Measurements from ENCODE around the gene PCBD1. TPM values are rescaled to one million over a fixed set of nuclear protein-coding genes. Genes with fewer than 3 reads are reported as not detected.

Gene PCBD1
- total and polyA plus RNA-seq, 8 donors, result 72.6 to 112 (median 79.2) TPM

DNA sequence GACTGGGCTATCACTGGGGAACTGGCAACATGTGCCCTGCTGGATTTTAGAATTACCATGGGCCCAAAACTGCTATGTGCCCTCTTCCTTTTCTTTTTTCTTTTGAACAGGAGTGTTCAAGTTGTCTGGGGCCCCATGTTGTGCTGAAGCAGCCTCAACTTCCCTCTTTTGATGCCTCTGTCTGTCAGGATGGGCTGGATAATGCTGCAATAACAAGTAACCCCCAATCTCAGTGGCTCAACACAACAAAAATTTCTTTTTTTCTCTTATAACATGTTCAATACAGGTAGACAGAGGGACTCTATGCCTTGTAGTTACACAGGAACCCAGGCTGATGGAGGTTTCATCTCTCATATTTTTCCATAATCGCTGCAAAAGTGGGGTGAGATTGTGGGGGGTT is 8.2 kb upstream of the PCBD1 start:
- intact Hi-C loops (cut with DNase I), result no loop called here
- TF ChIP-seq, protein P1, sequence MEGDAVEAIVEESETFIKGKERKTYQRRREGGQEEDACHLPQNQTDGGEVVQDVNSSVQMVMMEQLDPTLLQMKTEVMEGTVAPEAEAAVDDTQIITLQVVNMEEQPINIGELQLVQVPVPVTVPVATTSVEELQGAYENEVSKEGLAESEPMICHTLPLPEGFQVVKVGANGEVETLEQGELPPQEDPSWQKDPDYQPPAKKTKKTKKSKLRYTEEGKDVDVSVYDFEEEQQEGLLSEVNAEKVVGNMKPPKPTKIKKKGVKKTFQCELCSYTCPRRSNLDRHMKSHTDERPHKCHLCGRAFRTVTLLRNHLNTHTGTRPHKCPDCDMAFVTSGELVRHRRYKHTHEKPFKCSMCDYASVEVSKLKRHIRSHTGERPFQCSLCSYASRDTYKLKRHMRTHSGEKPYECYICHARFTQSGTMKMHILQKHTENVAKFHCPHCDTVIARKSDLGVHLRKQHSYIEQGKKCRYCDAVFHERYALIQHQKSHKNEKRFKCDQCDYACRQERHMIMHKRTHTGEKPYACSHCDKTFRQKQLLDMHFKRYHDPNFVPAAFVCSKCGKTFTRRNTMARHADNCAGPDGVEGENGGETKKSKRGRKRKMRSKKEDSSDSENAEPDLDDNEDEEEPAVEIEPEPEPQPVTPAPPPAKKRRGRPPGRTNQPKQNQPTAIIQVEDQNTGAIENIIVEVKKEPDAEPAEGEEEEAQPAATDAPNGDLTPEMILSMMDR (IDR thresholded peaks at IDR 0.05), result no peak
- Histone ChIP-seq H3K27ac (no peak overlapping the region), H3K4me3 (no peak overlapping the region), H3K9me3 (no peaks in the 10 kb centered on the region), H3K27me3 (no peaks in the 10 kb centered on the region), H3K36me3 (no peaks in the 10 kb centered on the region), H3K4me1 (peaks cover 2 to 3% of the 10 kb centered on the region in 2 donors)
- no peak for ATAC-seq
- DNase-seq, result no peak

DNA sequence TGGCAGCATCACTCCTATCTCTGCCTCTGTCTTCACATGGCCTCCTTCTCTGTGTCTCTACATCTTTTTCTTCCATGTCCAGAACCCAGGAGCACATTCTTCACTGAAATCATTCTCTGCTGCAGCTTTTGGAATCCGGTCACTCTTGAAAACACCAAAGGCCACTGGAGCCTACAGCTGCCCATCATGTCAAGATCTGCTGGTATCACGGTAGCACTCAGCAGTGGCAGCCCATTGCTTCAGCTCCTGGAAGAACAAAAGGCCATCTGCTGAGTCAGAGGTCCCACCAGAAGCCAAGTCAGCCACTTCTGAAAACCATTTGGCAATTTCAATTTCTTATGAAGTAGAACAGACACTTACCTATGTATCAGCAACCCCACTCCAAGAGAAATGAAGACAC is 6.1 kb upstream of the PCBD1 start:
- TF ChIP-seq, protein P1 (IDR thresholded peaks at IDR 0.05), result no peak
- no peaks in the 10 kb centered on the region for H3K36me3 ChIP-seq
- H3K4me1 ChIP-seq, result peaks cover 3 to 7% of the 10 kb centered on the region in 2 donors
- ATAC-seq (no peak), DNase-seq (no peak)
- H3K4me3 ChIP-seq, result no peak overlapping the region
- no peaks in the 10 kb centered on the region for H3K27me3 ChIP-seq
- intact Hi-C loops (cut with DNase I), result no loop called here
- no peaks in the 10 kb centered on the region for H3K9me3 ChIP-seq
- H3K27ac ChIP-seq, result no peak overlapping the region

DNA sequence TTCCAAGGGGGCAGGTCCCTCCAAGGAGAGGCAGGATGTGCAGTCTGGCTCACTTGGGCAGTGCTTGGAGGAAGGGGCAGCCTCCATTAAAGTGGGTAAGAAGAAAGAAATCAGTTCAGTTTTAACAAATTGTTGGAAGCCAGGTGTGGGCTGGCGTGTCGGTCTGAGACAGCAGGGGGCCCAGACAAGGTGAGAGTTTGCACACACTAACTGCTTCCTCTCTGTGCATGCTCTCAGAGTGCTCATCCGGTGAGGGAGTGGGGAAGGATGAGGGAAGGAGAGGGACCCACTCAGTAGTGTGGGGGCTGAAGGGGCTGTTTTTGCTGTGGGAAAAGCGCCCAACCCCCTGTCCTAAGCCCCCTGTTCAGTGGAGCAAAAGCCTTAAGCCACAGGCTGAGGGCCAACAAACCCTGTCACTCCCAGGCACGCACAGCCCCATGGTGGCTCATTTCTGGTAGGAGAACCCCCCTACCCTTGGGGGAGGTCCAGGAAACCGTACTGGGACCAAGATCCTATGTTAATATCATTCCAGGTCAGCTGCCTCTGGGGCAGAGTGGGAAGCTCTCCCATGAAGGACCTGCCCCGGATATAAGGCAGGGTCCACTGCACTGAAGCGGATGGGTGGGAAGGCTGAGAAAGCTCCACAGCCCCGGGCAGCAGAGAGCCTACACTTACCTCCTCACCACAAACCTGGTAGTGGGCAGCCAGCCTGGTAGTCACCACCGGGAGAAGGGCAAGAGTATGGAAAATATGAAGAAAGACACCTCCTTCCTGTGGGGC is 5.1 kb upstream of the PCBD1 start:
- TF ChIP-seq, protein P1 (IDR thresholded peaks at IDR 0.05), result no peak
- DNase-seq (no peak), ATAC-seq (no peak)
- intact Hi-C loops (cut with DNase I), result no loop called here
- Histone ChIP-seq H3K4me1 (peaks cover 10 to 16% of the 10 kb centered on the region in 2 donors), H3K27ac (no peak overlapping the region), H3K36me3 (no peaks in the 10 kb centered on the region), H3K9me3 (no peaks in the 10 kb centered on the region), H3K27me3 (no peaks in the 10 kb centered on the region), H3K4me3 (no peak overlapping the region)

DNA sequence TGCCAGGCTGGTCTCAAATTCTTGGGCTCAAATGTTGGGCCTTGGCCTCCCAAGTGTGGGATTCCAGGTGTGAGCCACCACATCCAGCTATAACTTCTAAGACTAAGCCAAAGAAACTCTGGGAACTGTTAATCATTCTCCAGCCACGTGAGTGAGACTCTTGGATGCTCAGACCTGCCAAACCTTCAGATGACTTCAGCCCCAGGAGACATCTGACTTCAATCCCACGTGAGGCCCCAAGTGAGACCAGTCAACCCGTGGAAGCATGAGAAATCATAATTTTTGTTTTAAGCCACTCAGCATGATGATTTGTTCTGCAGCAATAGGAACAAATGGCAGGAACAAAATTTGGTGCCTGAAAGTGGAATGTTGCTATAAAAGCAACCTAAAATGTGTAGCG is 4.3 kb upstream of the PCBD1 start:
- Histone ChIP-seq H3K27ac (no peak overlapping the region), H3K9me3 (no peaks in the 10 kb centered on the region), H3K4me3 (no peak overlapping the region), H3K4me1 (peaks cover 10 to 21% of the 10 kb centered on the region in 2 donors), H3K36me3 (no peaks in the 10 kb centered on the region), H3K27me3 (no peaks in the 10 kb centered on the region)
- DNase-seq (no peak), ATAC-seq (no peak)
- TF ChIP-seq, protein P1 (IDR thresholded peaks at IDR 0.05), result no peak
- intact Hi-C loops (cut with DNase I), result no loop called here

DNA sequence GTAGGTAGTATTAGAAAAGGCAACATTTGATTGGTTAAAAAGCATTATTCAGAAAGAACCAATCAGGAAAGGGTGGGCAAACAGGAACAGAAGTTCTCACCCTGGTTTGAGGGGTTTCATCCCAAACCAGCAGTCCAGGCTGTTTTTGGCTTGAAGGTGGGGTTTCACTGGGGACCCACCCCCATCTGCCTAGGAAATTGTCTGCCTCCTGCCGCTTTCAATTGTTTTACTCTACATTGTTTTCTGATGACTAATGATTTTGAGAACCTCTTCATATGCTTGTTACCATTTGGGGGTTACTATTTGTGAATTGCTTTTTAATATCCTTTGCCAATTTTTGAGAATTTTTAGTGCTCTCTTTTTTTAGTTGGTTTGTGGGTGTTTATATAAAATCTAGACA is 3.3 kb upstream of the PCBD1 start:
- no peak overlapping the region for H3K4me3 ChIP-seq
- TF ChIP-seq, protein P1 (IDR thresholded peaks at IDR 0.05), result no peak
- H3K9me3 ChIP-seq, result no peaks in the 10 kb centered on the region
- intact Hi-C loops (cut with DNase I), result no loop called here
- H3K4me1 ChIP-seq, result peaks cover 18 to 31% of the 10 kb centered on the region in 2 donors
- no peak for DNase-seq
- no peaks in the 10 kb centered on the region for H3K27me3 ChIP-seq
- H3K27ac ChIP-seq, result no peak overlapping the region
- H3K36me3 ChIP-seq, result no peaks in the 10 kb centered on the region
- no peak for ATAC-seq

All from left lung (tissue), 10 donors.